ENCODE measurements around the gene ZNHIT1. TPM values are rescaled to one million over a fixed set of nuclear protein-coding genes. Genes with fewer than 3 reads are reported as not detected.

ZNHIT1 gene
- polyA plus RNA-seq, 1 experiment, result 49.2 TPM

DNA sequence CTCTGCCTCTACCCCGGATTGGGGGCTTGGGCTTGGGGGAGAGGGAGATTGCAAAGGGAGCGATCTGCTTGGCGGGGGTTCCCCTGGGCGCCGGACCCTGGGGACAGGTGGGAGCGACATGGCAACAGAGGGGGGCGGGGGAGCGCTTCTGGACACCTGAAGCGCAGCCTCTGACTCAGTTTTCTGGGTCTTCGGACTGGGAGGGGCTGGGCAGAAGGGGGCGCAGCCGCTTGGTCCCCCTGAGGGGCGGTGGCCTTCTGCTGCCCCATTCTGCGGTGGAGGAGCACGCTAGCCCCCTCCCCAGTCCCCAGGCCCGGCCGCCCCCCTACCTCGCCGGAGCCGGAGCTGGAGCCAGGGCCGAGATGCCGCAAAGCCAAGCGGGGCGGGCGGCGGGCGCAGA, 38.3 kb upstream of the ZNHIT1 start:
- H3K27me3 ChIP-seq (ENCODE audit: control insufficient read depth, insufficient read depth, low read length), result peaks cover 46% of the 10 kb centered on the region
- POLR2A ChIA-PET, result no interaction called here
- CTCF ChIA-PET, result no interaction called here
- no peak for DNase-seq (ENCODE audit: low read depth)
- H3K36me3 ChIP-seq (ENCODE audit: control insufficient read depth, insufficient read depth, low read length), result no peaks in the 10 kb centered on the region
- no peak overlapping the region for H3K4me3 ChIP-seq (ENCODE audit: low read depth, low read length)
- TF ChIP-seq, protein P1, sequence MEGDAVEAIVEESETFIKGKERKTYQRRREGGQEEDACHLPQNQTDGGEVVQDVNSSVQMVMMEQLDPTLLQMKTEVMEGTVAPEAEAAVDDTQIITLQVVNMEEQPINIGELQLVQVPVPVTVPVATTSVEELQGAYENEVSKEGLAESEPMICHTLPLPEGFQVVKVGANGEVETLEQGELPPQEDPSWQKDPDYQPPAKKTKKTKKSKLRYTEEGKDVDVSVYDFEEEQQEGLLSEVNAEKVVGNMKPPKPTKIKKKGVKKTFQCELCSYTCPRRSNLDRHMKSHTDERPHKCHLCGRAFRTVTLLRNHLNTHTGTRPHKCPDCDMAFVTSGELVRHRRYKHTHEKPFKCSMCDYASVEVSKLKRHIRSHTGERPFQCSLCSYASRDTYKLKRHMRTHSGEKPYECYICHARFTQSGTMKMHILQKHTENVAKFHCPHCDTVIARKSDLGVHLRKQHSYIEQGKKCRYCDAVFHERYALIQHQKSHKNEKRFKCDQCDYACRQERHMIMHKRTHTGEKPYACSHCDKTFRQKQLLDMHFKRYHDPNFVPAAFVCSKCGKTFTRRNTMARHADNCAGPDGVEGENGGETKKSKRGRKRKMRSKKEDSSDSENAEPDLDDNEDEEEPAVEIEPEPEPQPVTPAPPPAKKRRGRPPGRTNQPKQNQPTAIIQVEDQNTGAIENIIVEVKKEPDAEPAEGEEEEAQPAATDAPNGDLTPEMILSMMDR (IDR thresholded peaks at IDR 0.05; ENCODE audit: insufficient read depth, low read depth, low read length), result no peak

DNA sequence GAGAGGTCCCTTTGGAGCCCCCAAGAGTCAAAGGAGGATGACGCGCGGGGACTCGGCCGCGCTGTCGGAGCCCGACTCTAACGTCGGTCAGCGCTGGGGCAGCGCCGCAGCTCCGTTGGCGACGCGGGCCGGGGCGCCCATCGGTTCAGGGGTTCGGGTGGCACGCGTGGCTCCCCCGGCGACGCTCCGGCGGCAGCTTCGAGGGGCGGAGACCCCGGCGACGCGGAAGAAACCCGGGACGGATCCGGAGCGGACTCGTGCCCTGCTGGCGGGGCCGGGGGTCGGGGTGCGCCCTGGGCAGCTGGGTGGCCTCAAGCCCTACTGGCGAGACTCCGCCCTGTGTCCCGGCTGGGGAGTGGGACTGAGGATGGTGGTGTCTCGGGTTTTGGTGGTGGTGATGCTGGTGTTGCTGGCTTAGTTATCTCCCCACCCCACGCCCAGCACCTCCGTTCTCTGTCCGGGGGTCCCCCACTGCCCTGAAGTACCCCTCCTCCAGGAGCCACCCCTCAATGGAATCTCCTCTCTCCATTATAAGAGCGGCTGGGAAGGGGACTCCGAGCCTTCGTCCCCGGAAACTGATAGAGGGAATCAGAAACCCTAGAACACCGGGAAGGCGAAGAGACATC, 37.7 kb upstream of the ZNHIT1 start, which contains the start of gene NAT16:
NAT16 (minus strand) TSS at position 164 of the 626 bp plus-strand sequence. CDS start 5,486 bp downstream, outside the sequence.
- ChIA-PET POLR2A (no interaction called here), CTCF (interaction anchor here (1.4 kb wide), 1 partner anchor 12 kb away, joined by 3 read pairs; no protein-coding TSS in a partner anchor)
- H3K36me3 ChIP-seq (ENCODE audit: control insufficient read depth, insufficient read depth, low read length), result no peaks in the 10 kb centered on the region
- TF ChIP-seq, protein P1 (IDR thresholded peaks at IDR 0.05; ENCODE audit: insufficient read depth, low read depth, low read length), result no peak
- peaks cover 45% of the 10 kb centered on the region for H3K27me3 ChIP-seq (ENCODE audit: control insufficient read depth, insufficient read depth, low read length)
- DNase-seq (ENCODE audit: low read depth), result no peak
- H3K4me3 ChIP-seq (ENCODE audit: low read depth, low read length), result no peak within 1 kb of the TSS

DNA sequence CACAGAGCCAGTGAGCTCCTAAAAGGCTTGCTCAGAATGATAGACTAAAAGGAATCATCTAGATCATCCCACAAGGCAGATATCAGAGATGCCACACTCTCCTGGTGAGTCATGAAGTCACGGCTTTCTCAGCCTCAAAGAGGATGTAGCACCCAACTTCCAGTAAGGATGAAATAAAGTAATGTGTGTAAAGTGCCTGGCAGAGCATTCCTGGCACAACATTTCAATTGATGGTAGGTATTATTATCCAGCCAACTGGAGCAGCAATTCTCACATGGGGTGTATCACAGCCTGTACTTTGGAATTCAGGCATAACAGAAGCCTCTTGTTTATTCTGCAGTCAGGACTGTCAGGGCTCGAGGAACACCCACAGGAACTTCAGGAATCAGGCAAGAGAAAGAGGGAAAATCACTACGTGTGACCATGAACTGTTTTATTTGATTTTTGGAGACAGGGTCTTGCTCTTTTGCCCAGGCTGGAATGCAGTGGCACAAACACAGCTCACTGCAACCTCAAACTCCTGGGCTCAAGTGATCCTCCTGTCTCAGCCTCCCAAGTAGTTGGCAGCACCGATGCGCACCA, 32.6 kb upstream of the ZNHIT1 start:
- CTCF ChIA-PET, result interaction anchor here (0.8 to 2.9 kb wide), 2 partner anchors 41 to 59 kb away, joined by 3 to 16 read pairs; no protein-coding TSS in a partner anchor
- H3K4me3 ChIP-seq (ENCODE audit: low read depth, low read length), result no peak overlapping the region
- TF ChIP-seq, protein P1 (IDR thresholded peaks at IDR 0.05; ENCODE audit: insufficient read depth, low read depth, low read length), result no peak
- H3K27me3 ChIP-seq (ENCODE audit: control insufficient read depth, insufficient read depth, low read length), result peaks cover 6% of the 10 kb centered on the region
- POLR2A ChIA-PET, result no interaction called here
- no peaks in the 10 kb centered on the region for H3K36me3 ChIP-seq (ENCODE audit: control insufficient read depth, insufficient read depth, low read length)
- DNase-seq (ENCODE audit: low read depth), result no peak

DNA sequence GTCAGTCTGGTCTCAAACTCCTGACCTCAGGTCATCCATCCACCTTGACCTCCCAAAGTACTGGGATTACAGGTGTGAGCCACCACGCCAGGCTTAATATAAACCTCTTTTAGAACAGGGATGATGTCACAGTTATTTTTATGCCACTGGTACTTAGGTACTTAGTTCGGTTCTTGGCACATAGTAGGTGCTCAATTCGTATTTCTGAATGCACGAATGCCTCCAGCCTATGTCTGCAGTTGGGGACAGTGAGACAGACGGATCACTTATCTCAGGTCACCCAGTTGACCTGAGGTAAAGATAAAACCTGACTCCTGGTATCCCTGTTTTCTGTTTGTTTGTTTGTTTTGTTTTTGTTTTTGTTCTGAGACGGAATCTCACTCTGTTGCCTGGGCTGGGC, 31.8 kb upstream of the ZNHIT1 start:
- CTCF ChIA-PET, result interaction anchor here (2.9 kb wide), 1 partner anchor 42 kb away, joined by 16 read pairs; no protein-coding TSS in a partner anchor
- Histone ChIP-seq H3K27me3 (ENCODE audit: control insufficient read depth, insufficient read depth, low read length) (no peaks in the 10 kb centered on the region), H3K36me3 (ENCODE audit: control insufficient read depth, insufficient read depth, low read length) (no peaks in the 10 kb centered on the region), H3K4me3 (ENCODE audit: low read depth, low read length) (no peak overlapping the region)
- DNase-seq (ENCODE audit: low read depth), result no peak
- POLR2A ChIA-PET, result no interaction called here
- TF ChIP-seq, protein P1 (IDR thresholded peaks at IDR 0.05; ENCODE audit: insufficient read depth, low read depth, low read length), result no peak

DNA sequence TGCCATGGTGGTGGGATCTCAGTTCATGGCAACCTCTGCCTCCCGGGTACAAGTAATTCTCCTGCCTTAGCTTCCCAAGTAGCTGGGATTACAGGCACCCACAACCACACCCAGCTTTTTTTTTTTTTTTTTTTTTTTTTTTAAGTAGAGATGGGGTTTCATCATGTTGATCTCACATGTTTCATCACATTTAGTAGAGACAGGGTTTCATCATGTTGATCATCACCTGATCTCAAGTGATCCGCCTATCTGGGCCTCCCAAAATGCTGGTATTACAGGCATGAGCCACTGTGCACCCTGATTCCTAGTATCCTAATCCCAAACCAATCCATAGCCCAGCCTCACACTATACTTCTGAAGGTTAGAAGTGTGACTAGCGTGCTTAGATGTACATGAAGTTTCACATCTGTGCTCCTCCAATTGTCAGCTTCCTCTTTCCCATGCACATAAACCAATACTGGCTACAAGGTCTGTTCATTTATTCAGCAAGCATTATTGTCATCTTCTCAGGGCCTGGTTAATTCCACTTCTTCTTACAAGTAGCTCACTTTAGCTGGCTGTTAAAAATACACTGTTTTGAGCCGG, 31.0 kb upstream of the ZNHIT1 start:
- Histone ChIP-seq H3K27me3 (ENCODE audit: control insufficient read depth, insufficient read depth, low read length) (peaks cover 1% of the 10 kb centered on the region; the same call in 1 of the 2 replicates), H3K36me3 (ENCODE audit: control insufficient read depth, insufficient read depth, low read length) (no peaks in the 10 kb centered on the region), H3K4me3 (ENCODE audit: low read depth, low read length) (no peak overlapping the region)
- no peak for DNase-seq (ENCODE audit: low read depth)
- POLR2A ChIA-PET, result no interaction called here
- CTCF ChIA-PET, result interaction anchor here (0.7 to 0.9 kb wide), 2 partner anchors 17 to 96 kb away, joined by 3 to 4 read pairs; no protein-coding TSS in a partner anchor
- TF ChIP-seq, protein P1 (IDR thresholded peaks at IDR 0.05; ENCODE audit: insufficient read depth, low read depth, low read length), result no peak
